ENCODE results near the gene EVI2A.

DNA sequence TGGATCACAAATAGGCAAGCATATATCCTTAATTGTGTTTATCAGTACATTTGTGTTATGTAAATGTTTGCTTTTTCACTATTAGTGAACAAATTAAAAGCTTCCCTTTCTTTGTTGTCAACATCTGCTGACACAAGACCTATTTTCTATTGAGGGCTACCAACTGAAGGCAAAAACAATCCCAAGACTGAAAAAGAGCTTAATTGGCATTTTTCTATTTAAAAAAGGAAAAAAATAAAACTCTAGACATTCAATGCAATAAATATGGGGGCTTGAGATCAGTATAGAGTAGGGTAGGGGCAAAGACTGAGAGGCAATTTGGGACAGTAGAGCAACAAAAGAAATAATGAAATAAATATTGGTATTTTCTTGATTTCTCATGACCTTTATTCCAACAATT is 48.6 kb downstream of the EVI2A start:
- no peak for TF ChIP-seq POLR2A (IDR thresholded peaks at IDR 0.05)
- TF ChIP-seq, protein P1, sequence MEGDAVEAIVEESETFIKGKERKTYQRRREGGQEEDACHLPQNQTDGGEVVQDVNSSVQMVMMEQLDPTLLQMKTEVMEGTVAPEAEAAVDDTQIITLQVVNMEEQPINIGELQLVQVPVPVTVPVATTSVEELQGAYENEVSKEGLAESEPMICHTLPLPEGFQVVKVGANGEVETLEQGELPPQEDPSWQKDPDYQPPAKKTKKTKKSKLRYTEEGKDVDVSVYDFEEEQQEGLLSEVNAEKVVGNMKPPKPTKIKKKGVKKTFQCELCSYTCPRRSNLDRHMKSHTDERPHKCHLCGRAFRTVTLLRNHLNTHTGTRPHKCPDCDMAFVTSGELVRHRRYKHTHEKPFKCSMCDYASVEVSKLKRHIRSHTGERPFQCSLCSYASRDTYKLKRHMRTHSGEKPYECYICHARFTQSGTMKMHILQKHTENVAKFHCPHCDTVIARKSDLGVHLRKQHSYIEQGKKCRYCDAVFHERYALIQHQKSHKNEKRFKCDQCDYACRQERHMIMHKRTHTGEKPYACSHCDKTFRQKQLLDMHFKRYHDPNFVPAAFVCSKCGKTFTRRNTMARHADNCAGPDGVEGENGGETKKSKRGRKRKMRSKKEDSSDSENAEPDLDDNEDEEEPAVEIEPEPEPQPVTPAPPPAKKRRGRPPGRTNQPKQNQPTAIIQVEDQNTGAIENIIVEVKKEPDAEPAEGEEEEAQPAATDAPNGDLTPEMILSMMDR (IDR thresholded peaks at IDR 0.05): no peak

Measured in adrenal gland (tissue), 5 donors.